ENCODE measurements around the gene TUT4.

DNA sequence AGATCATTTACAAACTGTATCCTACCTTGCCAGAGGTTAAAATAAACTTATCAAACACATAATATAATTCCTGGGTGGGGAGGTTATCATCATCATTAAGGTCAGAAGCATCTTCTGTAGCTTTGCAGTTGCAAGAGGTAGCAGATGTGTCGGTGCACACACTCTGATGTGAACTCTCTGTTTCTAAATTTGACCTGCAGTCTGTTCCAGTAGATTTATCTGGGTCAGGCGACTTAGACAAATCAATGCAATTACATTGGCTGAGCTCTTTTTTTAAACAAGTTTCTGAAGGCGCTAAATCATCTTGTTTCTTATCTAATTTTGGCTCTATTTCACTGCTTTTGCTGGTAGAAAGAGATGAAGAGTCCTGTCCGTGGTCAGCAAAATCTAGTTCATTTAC is 78.1 kb downstream of the TUT4 start:
- TF ChIP-seq, protein P1, sequence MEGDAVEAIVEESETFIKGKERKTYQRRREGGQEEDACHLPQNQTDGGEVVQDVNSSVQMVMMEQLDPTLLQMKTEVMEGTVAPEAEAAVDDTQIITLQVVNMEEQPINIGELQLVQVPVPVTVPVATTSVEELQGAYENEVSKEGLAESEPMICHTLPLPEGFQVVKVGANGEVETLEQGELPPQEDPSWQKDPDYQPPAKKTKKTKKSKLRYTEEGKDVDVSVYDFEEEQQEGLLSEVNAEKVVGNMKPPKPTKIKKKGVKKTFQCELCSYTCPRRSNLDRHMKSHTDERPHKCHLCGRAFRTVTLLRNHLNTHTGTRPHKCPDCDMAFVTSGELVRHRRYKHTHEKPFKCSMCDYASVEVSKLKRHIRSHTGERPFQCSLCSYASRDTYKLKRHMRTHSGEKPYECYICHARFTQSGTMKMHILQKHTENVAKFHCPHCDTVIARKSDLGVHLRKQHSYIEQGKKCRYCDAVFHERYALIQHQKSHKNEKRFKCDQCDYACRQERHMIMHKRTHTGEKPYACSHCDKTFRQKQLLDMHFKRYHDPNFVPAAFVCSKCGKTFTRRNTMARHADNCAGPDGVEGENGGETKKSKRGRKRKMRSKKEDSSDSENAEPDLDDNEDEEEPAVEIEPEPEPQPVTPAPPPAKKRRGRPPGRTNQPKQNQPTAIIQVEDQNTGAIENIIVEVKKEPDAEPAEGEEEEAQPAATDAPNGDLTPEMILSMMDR (IDR thresholded peaks at IDR 0.05; ENCODE audit: low read depth, low read length): no peak
- TF ChIP-seq EZH2phosphoT487 (IDR thresholded peaks at IDR 0.05; ENCODE audit: low read depth): no peak

Measured in OCI-LY3 (cell line).